GM18907 (cell line): ENCODE data around the gene HYLS1.

ENCODE experiments used
- ATAC-seq: cut with Tn5 transposase; IDR thresholded peaks from one replicate; pipeline ENCODE4 v1.9.1; 2021; ENCODE audit warnings: mild to moderate bottlenecking, moderate library complexity; ENCODE audit not compliant: unreplicated experiment

HYLS1 gene

DNA sequence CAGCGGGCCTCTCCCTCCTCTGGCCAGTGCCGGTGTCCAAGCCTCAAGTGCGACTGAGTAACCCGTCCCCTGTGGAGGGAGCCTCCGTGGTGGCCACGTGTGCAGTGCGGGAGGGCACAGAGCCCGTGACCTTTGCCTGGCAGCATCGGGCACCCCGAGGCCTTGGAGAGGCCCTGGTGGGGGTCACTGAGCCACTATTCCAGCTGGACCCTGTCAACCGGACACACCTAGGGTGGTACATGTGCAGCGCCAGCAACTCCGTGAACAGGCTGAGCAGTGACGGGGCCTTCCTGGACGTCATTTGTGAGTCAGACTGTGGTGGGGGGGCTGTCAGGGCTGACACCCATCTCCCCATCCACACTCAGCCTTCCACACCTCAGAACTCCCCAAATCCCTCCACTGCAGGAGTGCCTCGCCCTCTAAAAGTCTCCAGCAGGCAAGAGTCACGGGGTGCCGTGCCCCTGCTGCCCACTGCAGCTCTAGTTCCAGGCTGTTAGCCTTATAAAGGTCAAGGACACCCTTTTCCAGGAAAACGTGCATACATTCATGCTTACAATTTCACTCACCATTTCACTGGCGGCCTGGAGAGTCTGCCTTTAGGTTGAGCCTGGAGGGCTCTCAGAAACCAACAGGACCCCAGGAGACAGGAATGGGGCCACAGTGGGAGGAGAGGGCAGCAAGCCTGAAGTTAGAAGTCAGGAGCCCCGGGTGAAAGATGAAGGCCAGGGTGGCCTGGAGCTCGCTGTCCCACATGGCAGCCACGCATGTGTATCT, 61.0 kb downstream of the HYLS1 start:
- ATAC-seq = no peak

GRCh38 chr11:125949271-125950177, 62.1 kb downstream of the HYLS1 start:
- ATAC-seq = no peak

DNA sequence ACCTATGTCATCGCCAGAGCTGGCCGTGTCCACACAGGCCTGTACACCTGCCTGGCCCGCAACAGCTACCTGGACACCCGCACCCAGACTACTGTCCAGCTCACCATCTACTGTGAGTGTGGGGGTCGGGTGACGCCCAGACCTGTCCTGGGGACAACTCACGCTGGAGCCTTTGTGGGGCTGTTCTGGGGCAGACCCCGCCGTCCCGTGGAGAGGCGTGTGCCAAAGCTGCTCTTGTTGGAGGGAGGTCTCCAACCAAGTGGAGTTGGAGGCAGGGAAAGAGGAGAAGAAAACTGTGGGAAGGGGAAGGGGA, 62.7 kb downstream of the HYLS1 start:
- ATAC-seq = no peak
